Calu3 (cell line): ENCODE measurements around the gene MIPOL1. TPM values are rescaled to one million over a fixed set of nuclear protein-coding genes. Genes with fewer than 3 reads are reported as not detected.
A peak's percentile ranks its signal among the peaks of the same experiment; 100 is the strongest.
"Not testable (repeated sequence)": the region's sequence is repeated elsewhere in the genome, so short reads cannot be mapped to it uniquely, and the experiment has no call there.

Source experiments
- BruUV-seq: library from RNA; stranded (reverse); fragments of 400-500 nt; replicated peaks from 2 replicates; lab custom pipeline; 2021; lab: Mats Ljungman, UMichigan
- CTCF ChIA-PET: fragments of 300-600 bp; sonication (Branson Sonifier 250); formaldehyde crosslinking; loops from one replicate; lab custom pipeline; 2022; ENCODE audit warnings: antibody characterized with exemption; lab: Charles Lee
- DNase-seq: peaks from one replicate; pipeline ENCODE4 v3.0.0; 2022
- H3K27ac Mint-ChIP-seq: one replicate; pipeline ENCODE4 v1.8.0; 2022; ENCODE audit warnings: mixed read lengths; ENCODE audit not compliant: unreplicated experiment
- H3K27me3 Mint-ChIP-seq: one replicate; pipeline ENCODE4 v1.8.0; 2022; ENCODE audit warnings: mixed read lengths; ENCODE audit not compliant: unreplicated experiment
- H3K36me3 Mint-ChIP-seq: one replicate; pipeline ENCODE4 v1.8.0; 2022; ENCODE audit warnings: mild to moderate bottlenecking, moderate library complexity, mixed read lengths; ENCODE audit not compliant: insufficient read depth, unreplicated experiment
- H3K4me1 Mint-ChIP-seq: one replicate; pipeline ENCODE4 v1.8.0; 2022; ENCODE audit warnings: mild to moderate bottlenecking, low read depth, mixed read lengths; ENCODE audit not compliant: unreplicated experiment
- H3K4me3 Mint-ChIP-seq: one replicate; pipeline ENCODE4 v1.8.0; 2022; ENCODE audit warnings: mild to moderate bottlenecking, low read depth, moderate library complexity, mixed read lengths; ENCODE audit not compliant: unreplicated experiment
- H3K9me3 Mint-ChIP-seq: one replicate; pipeline ENCODE4 v1.8.0; 2022; ENCODE audit warnings: low read depth, mixed read lengths; ENCODE audit not compliant: unreplicated experiment
- intact Hi-C: fragments of 100-400 bp; cut with micrococcal nuclease; formaldehyde crosslinking; loops from one replicate; pipeline ENCODE4 v1.10.0; 2022; ENCODE audit not compliant: unreplicated experiment
- total RNA-seq: library from RNA; stranded (reverse); gene quantifications from 2 replicates; pipeline ENCODE4 v1.2.3, GENCODE V29; 2022
- TF ChIP-seq, protein P1 (sequence below): fragments of 200-600 bp; IDR thresholded peaks from one replicate; pipeline ENCODE4 v1.8.0; 2022; ENCODE audit warnings: antibody characterized with exemption; ENCODE audit not compliant: unreplicated experiment

The MIPOL1 gene
- total RNA-seq, 1 experiment from 2014 or later: 27.2 TPM

DNA sequence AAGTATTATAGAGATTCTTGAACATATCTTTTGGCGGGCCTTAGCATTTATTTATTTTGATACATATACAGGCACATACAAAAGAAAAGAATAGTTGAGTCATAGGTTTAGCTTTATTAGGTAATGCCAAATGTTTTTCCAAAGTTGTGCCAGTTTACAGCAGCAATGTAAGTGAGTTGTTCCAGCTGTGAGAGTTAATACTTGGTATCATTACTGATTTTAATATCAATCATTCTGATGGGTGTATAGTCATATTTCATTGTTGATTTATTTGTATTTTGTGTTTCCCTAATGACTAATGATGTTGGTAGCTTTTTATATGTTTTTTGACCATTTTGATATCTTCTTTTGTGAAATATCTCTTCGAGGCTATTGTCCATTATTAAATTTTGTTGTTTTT, 122.4 kb downstream of the MIPOL1 start:
- H3K4me3 Mint-ChIP-seq: no peak overlapping the region
- H3K27ac Mint-ChIP-seq: no peak overlapping the region
- no TSS peak for BruUV-seq
- no peaks in the 10 kb centered on the region for H3K36me3 Mint-ChIP-seq
- TF ChIP-seq, protein P1, sequence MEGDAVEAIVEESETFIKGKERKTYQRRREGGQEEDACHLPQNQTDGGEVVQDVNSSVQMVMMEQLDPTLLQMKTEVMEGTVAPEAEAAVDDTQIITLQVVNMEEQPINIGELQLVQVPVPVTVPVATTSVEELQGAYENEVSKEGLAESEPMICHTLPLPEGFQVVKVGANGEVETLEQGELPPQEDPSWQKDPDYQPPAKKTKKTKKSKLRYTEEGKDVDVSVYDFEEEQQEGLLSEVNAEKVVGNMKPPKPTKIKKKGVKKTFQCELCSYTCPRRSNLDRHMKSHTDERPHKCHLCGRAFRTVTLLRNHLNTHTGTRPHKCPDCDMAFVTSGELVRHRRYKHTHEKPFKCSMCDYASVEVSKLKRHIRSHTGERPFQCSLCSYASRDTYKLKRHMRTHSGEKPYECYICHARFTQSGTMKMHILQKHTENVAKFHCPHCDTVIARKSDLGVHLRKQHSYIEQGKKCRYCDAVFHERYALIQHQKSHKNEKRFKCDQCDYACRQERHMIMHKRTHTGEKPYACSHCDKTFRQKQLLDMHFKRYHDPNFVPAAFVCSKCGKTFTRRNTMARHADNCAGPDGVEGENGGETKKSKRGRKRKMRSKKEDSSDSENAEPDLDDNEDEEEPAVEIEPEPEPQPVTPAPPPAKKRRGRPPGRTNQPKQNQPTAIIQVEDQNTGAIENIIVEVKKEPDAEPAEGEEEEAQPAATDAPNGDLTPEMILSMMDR: no peak
- H3K4me1 Mint-ChIP-seq: no peaks in the 10 kb centered on the region
- CTCF ChIA-PET: no interaction called here
- intact Hi-C loops: no loop called here
- DNase-seq: no peak
- no peaks in the 10 kb centered on the region for H3K9me3 Mint-ChIP-seq
- no peaks in the 10 kb centered on the region for H3K27me3 Mint-ChIP-seq

DNA sequence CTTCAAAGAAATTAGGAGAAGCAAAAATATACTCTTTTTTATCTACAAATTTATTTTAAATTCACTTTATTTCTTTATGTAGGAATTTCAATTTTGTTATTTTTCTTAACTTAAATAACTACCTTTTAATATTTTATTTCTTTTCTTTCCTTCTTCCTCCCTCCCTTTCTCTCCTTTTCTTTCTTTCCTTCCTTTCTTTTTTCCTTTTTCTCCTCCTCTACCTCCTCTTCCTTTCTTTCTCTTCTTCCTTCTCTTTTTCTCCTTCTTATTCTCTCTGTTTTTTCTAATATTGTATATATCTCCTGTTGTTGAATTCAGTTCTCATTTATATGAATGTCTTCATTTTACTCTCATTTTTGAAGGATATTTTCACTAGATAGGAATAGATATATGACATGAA, 127.6 kb downstream of the MIPOL1 start:
- no peak overlapping the region for H3K4me3 Mint-ChIP-seq

DNA sequence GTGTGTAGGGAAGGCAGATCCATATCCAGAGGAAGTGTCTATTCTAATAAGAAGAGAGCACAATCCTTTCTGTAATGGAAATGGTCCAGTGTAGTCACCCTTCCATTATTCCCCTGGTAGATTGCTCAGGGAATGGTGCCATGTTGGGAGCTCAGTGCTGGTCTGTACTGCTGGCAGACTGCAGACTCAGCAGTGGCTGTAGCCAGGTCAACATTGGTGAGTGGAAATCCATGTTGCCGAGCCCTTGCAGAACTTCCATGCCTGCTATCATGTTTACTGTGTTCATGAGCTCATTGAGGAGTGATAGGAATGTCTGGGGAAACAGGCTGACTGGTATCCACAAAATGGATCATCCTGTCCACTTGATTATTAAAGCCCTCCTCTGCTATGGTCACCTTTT, 128.7 kb downstream of the MIPOL1 start:
- peaks cover 3% of the 10 kb centered on the region for H3K9me3 Mint-ChIP-seq
- TF ChIP-seq, protein P1: no peak
- H3K4me1 Mint-ChIP-seq: peaks cover 18% of the 10 kb centered on the region
- no peaks in the 10 kb centered on the region for H3K36me3 Mint-ChIP-seq
- no TSS peak for BruUV-seq
- CTCF ChIA-PET: no interaction called here
- no peak overlapping the region for H3K27ac Mint-ChIP-seq
- H3K4me3 Mint-ChIP-seq: no peak overlapping the region
- H3K27me3 Mint-ChIP-seq: no peaks in the 10 kb centered on the region
- intact Hi-C loops: loop anchor here (5.0 kb wide), 1 partner anchor 74 kb away; no protein-coding TSS in a partner anchor
- DNase-seq: no peak

More for the DNA sequence above, 127.6 kb downstream of the MIPOL1 start:
- no peak for DNase-seq
- Mint-ChIP-seq H3K9me3 (peaks cover 3% of the 10 kb centered on the region), H3K27me3 (no peaks in the 10 kb centered on the region), H3K27ac (no peak overlapping the region), H3K36me3 (no peaks in the 10 kb centered on the region), H3K4me1 (peaks cover 18% of the 10 kb centered on the region)
- intact Hi-C loops: loop anchor here (5.0 kb wide), 1 partner anchor 73 kb away; no protein-coding TSS in a partner anchor
- CTCF ChIA-PET: no interaction called here
- TF ChIP-seq, protein P1: no peak
- no TSS peak for BruUV-seq

DNA sequence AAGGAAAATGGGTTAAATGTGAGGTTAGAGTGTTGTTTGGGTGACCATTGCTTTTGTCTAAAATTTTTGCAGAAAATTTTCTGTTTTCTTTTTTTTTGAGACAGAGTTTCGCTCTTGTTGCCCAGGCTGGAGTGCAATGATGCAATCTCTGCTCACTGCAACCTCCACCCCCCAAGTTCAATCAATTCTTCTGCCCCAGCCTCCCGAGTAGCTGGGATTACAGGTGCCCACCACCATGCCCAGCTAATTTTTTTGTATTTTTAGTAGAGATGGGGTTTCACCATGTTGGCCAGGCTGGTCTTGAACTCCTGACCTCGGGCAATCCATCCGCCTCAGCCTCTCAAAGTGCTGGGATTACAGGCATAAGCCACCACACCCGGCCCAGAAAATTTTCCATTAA, 130.2 kb downstream of the MIPOL1 start:
- H3K27ac Mint-ChIP-seq, H3K27me3 Mint-ChIP-seq, DNase-seq, BruUV-seq, CTCF ChIA-PET, H3K4me3 Mint-ChIP-seq, H3K36me3 Mint-ChIP-seq, H3K9me3 Mint-ChIP-seq: not testable (repeated sequence)
- peaks cover 18% of the 10 kb centered on the region for H3K4me1 Mint-ChIP-seq
- intact Hi-C loops: loop anchor here (5.0 kb wide), 1 partner anchor 76 kb away; no protein-coding TSS in a partner anchor

DNA sequence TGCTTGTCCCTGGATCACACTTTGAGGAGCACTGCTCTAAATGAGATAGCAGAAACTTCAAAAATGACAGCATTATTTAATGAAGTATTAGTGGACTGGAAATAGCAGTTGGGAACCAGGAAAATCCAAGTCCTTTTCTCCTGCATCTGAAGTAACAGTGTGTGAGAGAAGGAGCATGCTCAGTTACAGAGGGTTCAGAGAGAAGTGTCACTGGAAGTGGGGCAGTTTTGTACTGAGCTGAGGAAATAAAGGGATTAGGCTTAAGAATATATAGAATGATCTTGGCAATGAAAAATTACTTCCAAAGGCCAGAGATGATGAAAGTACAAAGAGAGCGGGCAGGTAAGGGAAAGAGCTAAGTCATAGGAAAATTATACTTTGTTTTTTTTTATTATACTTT, 130.9 kb downstream of the MIPOL1 start:
- intact Hi-C loops: loop anchor here (5.0 kb wide), 1 partner anchor 76 kb away; no protein-coding TSS in a partner anchor
- Mint-ChIP-seq H3K4me1 (peaks cover 18% of the 10 kb centered on the region), H3K9me3 (peaks cover 3% of the 10 kb centered on the region), H3K27ac (peak overlapping the region; percentile 36), H3K27me3 (no peaks in the 10 kb centered on the region), H3K36me3 (no peaks in the 10 kb centered on the region), H3K4me3 (peak overlapping the region; percentile 8)
- BruUV-seq: no TSS peak
- CTCF ChIA-PET: interaction anchor here (1.0 kb wide), 1 partner anchor 263 kb away, joined by 3 read pairs; no protein-coding TSS in a partner anchor
- TF ChIP-seq, protein P1: no peak
- DNase-seq: no peak
